Measurements from ENCODE around the gene SLCO3A1.
"Not testable (repeated sequence)": the region's sequence is repeated elsewhere in the genome, so short reads cannot be mapped to it uniquely, and the experiment has no call there.

Gene SLCO3A1

GRCh38 chr15:92035551-92035950, 182.0 kb downstream of the SLCO3A1 start:
- DNase-seq (ENCODE audit: low spot score) = no peak

- DNase-seq (ENCODE audit: low spot score) = no peak
Observed at GRCh38 chr15:92035961-92036360, 182.5 kb downstream of the SLCO3A1 start.

DNA sequence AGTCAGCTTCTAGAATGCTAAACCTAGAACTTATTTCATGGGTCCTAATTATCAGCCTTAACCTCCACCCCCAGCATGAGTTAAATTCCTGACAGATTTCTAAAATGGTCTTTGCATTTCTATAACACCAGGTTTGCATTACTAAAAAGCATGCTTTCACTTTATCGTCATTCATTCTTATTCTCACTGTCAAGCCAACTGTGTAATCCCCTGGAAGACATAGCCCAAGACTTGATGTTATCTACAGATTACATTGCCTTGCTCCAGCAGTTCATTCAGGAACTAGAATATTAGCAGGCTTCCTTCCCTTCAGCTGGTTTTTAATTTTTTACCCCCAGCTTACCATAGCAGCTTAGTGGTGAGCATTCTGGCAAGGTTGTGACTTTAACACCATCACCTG, 184.0 kb downstream of the SLCO3A1 start:
- no peak for DNase-seq (ENCODE audit: low spot score)

DNA sequence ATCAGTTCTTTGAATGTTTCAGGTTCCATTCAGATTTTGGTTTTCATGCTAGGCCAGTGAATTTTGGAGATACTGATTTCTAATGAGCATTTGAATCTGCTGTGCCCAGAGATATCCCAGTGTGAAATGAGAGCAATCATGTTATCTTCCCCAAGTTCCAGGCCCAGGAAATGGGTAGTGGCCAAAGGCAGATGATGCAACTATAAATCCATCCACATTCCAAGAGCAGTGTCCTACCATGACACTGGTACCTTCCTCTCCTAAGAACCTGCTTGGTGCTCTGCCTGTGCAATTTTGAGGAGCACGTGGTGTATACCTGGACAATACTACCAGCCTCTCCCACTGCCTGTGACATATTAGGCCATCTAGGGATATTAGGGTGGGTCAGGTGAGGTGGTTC, 186.8 kb downstream of the SLCO3A1 start:
- no peak for DNase-seq (ENCODE audit: low spot score)

- no peak for DNase-seq (ENCODE audit: low spot score)
Observed at GRCh38 chr15:92041371-92041770, 187.9 kb downstream of the SLCO3A1 start.

GRCh38 chr15:92043283-92043682, 189.8 kb downstream of the SLCO3A1 start:
- DNase-seq (ENCODE audit: low spot score) = no peak

- no peak for DNase-seq (ENCODE audit: low spot score)
Observed at GRCh38 chr15:92044203-92044909, 190.8 kb downstream of the SLCO3A1 start.

DNA sequence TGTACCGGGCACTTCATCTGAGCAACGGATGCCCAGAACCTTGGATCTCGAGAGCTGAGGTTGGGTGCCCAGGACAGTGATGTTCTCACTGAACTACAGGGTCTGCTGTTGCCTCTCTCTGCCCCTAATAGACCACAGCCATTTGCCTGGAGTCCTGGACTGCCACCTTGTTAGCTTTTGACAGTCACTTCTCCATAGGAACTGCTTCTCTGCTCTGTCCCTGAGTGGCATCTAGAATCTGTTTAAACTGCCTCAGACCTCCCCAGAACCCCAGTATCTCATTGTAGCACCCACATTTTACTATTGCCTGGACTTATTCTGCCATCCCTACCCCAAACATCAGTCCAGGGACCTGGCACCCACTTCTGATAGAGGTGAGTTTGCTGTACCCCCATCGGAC, 194.4 kb downstream of the SLCO3A1 start:
- DNase-seq (ENCODE audit: low spot score) = no peak

DNA sequence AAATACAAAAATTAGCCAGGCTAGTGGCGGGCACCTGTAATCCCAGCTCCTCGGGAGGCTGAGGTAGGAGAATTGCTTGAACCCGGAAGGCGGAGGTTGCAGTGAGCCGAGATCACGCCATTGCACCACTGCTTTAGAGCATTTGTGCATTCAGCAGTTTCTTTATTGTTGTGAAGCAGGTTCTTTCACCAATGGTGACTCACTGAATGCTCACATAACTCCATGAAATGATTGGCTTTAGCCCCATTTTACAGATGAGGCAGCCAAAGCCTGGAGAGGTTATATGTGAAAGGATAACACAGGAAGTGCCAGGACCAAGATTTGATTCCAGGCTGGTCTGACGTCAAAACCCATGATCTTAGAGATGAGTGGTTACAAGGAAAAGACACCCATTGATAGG, 195.2 kb downstream of the SLCO3A1 start:
- no peak for DNase-seq (ENCODE audit: low spot score)

DNA sequence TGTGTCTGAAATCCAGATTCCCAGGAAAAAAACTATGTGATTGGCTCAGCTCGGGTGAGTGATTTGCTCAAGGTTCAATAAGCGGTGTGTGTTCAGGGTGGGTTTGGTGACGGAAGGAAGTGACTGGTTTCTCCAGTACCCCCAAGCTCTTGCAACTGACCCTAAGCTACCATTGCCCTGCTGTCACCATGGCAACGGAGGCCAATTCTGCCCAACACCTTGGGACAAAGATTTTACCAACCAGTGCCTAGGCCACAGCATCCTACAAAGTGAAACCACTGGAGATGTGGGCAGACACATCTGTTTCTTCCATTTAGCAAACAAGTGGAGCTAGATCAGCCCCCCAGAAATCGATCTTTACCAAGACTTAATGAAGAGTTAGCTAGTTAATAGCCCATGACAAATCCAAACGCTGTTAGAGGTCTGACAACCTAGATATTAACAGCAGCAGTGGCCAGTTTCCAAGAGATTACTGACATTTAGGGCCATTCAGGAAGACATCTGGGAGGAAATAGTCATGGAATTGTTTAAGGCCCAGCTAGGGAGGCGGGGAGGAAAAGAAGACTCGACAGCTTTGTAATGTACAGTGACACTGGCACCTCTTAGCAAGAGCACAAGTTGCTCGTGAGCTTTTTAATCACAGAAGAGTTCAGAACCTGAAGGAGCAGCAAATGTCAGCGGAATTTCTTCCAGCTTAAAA, 195.9 kb downstream of the SLCO3A1 start:
- no peak for DNase-seq (ENCODE audit: low spot score)

- no peak for DNase-seq (ENCODE audit: low spot score)
Observed at GRCh38 chr15:92050220-92050898, 196.9 kb downstream of the SLCO3A1 start.

- DNase-seq (ENCODE audit: low spot score) = no peak
Observed at GRCh38 chr15:92051716-92052115, 198.2 kb downstream of the SLCO3A1 start.

DNA sequence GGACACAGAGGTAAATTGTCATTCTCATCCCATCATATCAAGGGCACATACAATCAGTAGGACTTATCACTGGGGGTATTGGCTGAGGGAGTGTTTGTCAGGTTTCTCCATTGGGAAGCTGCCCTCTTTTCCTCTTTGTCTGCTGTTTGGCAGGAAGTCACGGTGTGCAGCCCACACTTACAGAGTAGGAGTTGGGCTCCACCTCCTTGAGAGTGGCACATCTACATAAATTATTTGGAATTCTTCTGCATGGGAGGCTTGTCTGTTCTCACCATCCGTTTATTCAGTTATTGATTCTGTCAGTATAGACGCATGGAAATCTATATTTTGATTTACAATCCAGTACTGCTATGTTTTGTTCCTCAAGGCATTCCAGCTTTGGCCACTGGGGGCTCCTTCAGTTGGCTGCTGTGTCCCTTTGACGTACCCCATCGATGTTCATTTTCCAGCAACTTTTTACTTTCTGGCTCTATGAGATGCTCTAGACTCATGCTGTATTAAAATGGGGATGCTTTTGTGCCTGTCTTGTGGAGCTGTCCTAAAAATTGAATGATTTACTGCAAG, 200.3 kb downstream of the SLCO3A1 start:
- DNase-seq (ENCODE audit: low spot score) = no peak

- DNase-seq (ENCODE audit: low spot score) = no peak
Observed at GRCh38 chr15:92056875-92057274, 203.4 kb downstream of the SLCO3A1 start.

DNA sequence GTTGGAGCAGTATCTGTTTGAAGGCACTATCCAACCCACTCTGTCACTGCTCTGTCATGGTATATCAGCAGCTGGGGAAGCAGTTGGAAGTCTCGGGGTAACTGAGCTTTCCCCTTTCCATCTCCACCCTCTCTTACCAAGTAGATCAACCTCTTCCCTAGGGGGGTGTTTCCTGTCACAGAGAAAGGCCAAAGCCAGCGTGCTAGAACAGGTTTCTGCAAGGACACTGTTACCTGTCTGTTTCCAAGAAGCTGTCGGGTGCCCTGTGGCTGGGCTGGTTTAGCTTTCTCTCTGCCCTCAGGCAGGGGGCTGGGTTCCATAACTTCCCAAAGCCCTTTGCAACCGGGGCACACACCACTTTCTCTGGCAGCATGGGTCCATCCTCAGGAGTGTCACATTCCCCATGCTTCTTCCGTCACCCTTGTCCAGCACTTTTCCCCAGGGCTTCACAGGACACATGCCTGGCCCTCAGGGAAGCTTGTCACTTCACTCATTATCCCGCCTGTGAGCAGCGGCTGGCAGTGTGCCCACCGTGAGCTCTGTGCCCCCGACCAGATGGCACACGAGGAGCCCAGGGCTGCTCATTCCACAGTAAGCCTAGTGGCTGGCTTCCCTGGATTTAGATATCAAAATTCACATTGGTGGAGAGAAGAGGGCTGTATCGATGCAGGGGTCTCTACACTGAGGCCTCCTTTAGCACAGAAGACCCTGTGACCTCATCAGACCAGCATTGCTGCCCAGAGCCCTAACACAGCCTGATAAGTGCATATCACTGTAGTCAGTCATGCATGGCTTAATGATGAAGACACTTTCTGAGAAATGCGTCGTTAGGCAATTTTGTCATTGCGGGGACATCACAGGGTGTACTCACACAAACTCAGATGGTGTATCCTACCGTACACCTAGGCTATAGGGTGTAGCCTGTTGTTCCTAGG, 205.8 kb downstream of the SLCO3A1 start:
- DNase-seq (ENCODE audit: low spot score) = no peak

GRCh38 chr15:92059971-92060311, 206.4 kb downstream of the SLCO3A1 start:
- not testable (repeated sequence) for DNase-seq (ENCODE audit: low spot score)

DNA sequence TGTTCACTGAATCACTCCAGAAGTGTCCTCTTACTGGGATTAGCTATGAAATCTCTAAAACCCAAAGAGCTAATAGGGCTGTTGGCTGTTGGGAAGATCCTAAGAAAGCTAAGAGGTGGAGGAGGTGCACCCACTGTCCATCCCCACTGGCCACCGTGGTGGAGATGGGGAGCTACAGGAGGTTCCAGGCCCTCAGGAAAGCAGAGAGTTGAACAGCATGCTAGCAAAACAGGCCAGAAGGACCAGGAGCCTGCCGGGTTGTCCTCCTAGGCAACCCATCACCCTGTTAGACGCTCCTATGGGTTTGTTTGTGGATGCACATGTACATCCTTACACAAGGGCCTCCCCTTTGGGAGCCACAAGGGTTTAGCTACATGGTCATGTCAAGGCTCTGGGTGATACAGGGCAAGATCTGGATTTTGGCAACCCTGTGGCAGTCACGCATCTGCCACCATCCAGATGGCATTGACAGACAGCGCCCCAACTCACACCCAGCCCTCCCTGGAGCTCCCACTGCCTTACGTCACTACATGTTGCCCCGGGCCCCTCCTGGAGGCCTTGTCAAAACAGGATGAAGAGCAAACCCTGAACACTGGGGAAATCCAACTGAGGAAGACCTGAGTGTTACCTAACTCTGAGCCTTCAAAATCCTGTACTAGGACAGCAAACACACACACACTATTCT, 208.1 kb downstream of the SLCO3A1 start:
- no peak for DNase-seq (ENCODE audit: low spot score)

GRCh38 chr15:92062505-92062904, 209.0 kb downstream of the SLCO3A1 start:
- no peak for DNase-seq (ENCODE audit: low spot score)

DNA sequence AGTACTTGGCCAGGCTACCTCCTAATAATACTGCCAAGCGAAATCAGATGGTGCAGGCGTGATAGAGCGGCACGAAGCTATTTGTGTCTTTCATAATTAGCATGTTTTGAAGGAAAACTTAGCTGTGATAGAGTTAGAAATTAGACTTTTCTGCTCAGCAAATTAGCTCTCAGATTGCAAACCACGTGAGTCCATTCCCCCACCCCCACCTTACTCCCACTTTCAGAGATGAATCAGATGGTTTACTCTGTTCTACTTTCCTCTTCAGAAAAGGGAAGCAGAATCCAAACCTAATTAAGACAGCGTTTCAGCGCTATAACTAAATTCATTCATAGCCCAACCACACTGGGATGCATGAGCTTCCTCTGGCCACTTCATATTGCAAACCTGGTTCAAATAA, 214.6 kb downstream of the SLCO3A1 start:
- no peak for DNase-seq (ENCODE audit: low spot score)

DNA sequence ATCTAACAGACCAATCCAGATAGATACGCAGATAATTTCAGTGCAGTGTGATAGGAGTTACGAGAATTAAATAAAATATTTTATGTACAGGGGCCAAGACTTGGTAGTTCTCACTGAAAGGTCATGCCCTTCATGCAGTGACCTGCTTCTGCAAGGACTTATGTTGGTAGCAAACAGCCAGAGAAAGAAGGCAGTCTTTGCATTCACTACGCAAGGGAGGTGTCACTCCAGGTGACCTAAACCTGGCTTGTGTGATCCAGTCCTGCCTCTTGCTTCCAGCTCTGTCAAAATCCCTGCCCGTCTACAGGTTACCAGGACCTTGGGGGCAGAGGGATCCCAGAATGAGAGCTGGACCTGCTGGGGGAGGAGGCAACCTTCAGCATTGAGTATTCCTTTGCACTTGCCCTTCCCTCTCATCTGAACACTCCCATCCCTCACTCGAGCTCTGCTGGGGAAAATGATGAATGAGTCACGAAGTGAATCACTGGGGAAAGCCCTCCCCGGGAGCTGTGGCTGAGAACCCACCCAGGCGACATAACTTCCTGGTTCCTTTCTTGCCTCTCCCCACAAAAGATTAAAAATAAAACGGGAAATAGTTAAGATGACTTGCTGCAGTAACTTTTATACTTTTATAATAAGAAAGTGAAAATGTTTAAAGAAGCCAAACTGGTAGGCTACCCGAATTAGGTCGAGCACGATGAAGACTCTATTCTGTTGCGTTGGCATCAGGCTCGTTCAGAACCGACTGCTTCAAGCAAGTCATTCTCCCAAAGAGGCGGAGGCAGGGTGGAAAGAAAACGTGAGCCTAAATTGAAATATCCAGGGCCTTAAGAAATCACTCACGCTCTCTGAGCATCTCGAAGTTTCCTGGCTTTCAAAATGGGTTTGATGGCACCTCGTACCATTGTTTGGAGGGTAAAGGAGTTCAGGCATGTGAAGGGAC, 216.1 kb downstream of the SLCO3A1 start:
- DNase-seq (ENCODE audit: low spot score) = peak; percentile 63
